ENCODE data around the gene TEKT5.

Gene TEKT5

DNA sequence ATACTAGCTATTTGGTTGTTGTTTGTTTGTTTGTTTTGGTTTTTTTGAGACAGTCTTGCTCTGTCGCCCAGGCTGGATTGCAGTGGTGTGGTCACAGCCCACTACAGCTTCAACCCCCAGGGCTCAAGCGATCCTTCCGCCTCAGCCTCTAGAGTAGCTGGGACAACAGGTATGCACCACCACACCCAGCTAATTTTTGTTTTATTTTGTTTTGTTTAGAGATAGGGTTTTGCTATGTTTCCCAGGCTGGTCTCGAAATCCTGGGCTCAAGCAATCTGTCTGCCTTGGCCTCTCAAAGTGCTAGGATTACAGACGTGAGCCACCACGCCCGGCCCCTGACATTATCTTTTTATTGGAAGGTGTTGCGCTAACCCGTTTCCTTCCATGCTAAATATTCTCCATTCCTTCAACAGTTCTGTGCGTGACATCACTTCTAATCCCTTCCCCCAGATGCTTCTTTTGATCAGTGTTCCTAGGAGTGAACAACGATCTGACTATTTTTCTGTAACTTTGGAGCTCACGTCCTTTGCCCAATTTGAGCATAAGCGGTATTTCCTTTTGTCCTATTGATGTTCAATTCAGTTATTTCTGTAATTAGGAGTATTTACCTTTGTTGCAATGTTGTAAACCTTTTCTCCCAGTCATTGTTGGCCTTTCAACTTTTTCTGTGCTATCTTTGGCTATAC, 84.1 kb downstream of the TEKT5 start:
- no peak for DNase-seq (ENCODE audit: low read depth, low spot score)

DNA sequence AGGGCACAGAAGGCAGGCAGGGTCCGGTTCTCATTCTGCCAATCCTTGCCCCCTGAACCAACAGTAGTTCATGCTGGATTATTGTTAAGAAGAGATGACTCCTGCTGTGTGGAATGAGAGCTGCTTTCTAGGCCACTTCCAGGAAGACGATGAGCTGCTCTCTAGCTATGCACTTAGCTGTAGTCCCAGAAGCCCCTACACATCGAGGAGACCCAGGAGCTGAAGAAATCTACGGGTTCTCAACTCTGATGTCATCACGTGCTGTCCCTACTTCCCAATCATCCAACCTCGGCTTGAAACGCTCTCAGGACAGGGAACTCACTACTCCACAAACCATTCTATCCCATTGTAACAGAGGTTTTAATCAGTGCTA, 85.3 kb downstream of the TEKT5 start:
- DNase-seq (ENCODE audit: low read depth, low spot score), result no peak

- DNase-seq (ENCODE audit: low read depth, low spot score), result no peak
Observed at GRCh38 chr16:10608687-10609401, 85.9 kb downstream of the TEKT5 start.

GRCh38 chr16:10607157-10607556, 87.6 kb downstream of the TEKT5 start:
- DNase-seq (ENCODE audit: low read depth, low spot score), result no peak

GRCh38 chr16:10606607-10607006, 88.1 kb downstream of the TEKT5 start:
- DNase-seq (ENCODE audit: low read depth, low spot score), result no peak

- DNase-seq (ENCODE audit: low read depth, low spot score), result no peak
Observed at GRCh38 chr16:10605636-10606035, 89.1 kb downstream of the TEKT5 start.

DNA sequence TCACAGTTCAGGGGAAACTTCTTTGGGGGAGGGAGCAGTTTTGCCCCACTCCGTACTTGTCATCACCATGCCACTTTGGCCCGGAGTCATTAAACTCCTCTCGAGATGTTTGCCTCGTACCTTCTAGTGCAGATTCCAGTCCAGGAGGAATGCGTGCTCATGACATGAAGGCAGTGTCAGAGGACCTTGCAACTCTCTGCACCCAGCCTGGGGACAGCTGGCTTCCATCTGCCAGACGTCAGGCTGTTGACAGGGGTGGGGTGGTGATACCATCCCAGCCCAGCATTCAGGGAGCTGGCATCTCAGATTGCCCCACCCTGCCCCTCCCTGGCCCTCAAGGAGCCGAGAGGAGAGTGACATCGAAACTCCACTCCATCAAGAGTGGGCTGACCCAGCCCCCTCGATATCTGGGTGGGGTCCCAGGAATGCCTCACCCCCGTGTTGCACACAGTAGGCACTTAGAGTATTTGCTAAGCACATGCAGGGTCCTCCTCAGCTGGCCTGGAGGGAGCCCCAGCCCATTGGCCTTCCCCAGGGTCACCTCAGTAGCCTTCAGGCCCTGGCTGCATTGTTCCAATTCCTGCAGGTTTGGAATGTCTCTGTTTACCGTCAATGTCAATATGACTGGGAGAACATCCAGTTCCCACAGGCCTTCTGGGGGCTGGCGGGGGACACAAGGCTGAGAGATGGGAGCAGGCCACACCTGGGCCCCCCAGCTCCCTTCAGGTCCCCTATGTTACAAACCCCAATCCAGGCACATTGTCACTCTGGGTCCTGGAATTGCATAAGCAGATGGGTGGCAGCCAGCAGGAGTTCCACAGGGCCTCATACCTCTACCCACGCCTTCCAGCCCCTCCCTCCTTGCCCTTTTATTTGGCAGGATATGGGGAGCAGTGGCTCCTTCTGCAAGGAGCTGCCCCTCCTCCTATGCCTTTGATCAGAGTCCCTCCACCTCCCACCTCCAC, 93.0 kb downstream of the TEKT5 start:
- no peak for DNase-seq (ENCODE audit: low read depth, low spot score)

DNA sequence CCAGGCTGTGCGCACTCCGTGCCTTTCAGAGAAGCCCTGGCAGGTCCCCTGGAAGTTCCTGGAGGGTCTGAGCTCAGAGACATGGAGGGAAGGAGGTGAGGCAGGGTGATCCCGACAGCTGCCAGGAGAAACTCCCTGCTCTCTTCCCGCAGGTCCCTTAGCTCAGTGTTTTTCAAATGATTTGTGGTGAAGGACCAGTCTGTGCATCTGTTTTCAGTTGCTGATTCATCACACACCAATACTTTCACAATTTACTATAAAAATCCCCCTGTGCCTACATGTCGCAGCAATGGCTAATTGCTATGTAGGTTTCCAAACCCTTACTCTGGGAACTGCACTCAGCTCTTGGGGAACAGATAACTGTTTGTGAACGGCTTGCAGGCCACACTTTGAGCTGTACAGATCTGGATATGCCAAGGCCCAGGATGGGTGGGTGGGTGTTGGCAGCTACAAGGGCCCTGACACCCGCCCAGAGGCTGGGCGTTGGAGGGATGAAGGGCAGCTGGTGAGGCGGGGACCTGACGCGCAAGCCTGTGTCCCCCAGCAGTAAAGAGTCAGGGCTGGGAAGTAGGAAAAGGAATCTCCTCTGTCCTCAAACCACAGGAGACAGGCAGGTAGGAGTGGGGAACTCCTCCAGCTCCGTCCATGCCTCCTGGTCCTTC, 93.8 kb downstream of the TEKT5 start:
- no peak for DNase-seq (ENCODE audit: low read depth, low spot score)

DNA sequence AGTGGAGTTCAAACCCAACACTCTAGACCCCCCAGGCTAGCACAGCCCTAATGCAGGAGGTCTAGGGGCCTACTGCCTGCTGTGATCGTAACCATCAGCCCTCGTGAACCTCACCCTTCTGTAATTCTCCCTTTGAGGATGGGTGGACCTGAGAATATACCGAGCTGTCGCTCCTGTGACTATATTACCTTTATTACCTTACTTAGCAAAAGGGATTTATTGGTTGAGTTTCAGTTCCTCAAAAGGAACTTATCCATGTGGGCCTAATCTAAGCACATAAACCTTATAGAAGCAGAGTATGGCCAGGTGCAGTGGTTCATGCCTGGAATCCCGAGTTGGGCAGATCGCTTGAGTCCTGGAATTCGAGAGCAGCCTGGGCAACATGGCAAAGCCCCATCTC, 95.1 kb downstream of the TEKT5 start:
- DNase-seq (ENCODE audit: low read depth, low spot score), result no peak

DNA sequence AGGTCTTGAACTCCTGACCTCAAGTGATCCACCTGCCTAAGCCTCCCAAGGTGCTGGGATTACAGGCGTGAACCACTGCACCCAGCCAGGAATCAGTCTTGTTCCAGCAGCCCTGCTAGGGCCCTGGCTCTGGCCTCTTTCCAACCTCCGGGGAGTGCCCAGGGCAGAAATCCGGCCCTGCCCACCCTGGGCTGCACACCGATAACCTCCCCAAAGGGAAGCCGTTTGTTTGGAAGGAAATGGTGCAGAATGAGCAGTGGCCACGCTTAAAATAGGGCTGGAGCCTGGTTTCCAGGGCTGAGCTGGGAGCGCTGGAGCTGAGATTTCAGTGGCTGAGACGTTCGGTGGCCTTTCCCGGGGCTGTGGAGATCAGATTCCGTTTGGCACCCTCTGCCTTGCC, 96.6 kb downstream of the TEKT5 start:
- DNase-seq (ENCODE audit: low read depth, low spot score), result no peak

- no peak for DNase-seq (ENCODE audit: low read depth, low spot score)
Observed at GRCh38 chr16:10597187-10597601, 97.5 kb downstream of the TEKT5 start.

DNA sequence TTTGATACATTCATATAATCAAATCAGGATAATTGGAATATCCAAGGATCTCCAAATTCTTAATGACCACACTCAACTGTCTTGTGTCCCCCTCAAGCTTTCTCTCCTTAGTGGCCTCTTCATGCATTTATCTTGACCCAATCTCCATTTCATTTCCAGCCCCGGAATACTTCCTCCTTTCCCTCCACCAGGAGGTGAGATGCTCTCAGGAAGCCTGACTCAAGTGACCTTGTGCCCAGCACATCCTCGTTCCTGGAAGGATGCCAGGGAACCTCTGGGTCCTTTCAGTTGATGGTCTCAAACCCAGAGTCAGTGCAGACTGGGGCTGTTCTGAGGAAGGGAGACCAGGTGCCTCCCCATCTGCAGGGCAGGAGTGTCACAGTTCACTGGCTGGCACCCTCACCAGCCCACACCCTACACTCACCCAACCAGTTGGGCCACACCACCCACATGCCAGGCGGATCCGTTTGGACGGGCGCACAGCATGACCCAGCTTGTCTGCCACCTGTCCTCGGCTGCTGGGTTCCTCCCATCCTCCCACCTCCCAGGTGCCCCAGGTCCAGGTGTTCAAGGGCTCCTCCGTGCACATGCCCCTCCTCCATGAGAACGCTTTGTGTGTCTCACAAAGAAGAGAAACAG, 100.3 kb downstream of the TEKT5 start:
- DNase-seq (ENCODE audit: low read depth, low spot score), result no peak

GRCh38 chr16:10592611-10593010, 102.1 kb downstream of the TEKT5 start:
- no peak for DNase-seq (ENCODE audit: low read depth, low spot score)

- DNase-seq (ENCODE audit: low read depth, low spot score), result no peak
Observed at GRCh38 chr16:10590342-10590741, 104.4 kb downstream of the TEKT5 start.

DNA sequence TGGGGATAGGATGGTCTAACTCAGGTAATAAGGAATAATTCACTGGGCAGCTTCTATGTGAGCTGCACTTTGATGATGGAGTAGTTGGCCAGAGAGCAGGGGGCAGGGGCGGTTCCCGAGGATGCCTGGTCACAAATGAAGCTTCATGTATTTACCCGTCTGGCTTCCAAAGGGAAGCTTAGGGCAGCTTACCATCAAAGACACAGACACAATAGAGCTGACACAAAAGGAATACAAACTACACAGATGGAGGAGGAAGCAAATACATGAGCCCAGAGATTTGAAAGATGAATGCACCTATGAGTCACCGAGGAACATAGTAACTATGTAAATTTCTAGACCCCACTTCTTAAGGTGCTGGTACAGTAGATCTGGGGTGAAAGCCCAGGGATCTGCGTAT, 105.6 kb downstream of the TEKT5 start:
- no peak for DNase-seq (ENCODE audit: low read depth, low spot score)

DNA sequence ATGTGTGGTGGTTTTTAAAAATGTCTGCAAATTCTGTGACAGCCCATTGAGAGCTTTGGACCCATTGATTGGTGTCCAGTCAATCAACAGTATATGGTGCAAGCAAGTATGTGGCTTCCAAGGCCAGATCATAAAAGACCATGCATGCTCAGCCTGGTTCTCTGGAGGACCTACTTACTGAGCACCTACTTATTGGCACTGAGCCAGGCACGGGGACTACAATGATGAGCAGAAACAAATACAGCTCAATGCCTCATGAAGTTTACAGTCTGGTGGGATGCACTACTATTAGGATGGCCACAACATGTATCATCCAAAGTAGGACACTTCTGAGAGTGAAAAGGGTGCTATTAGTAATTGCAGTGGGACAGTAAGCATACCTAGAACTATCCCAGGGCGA, 107.1 kb downstream of the TEKT5 start:
- DNase-seq (ENCODE audit: low read depth, low spot score), result no peak

DNA sequence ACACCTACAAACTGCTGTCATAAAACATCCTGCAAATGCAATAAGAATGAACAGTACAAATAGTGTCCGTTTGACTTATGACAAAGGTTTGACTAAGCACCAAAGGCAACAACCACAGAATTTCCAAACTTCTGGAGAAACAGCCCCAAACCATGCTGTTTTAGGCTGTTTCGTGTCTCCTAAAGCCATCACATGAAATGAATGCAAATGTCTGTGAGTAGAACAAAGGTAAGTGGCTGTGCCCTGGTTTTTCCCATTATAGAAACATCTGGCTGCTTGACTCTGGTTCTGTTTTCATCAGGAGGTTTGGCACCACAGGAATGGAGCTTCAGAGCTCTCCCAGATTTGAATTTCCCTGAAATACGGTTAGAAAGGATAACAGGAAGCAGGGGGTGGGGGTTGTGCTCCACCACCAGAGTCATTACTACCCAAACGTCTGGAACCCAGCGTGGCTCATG, 109.7 kb downstream of the TEKT5 start:
- DNase-seq (ENCODE audit: low read depth, low spot score), result no peak

GRCh38 chr16:10583269-10583668, 111.5 kb downstream of the TEKT5 start:
- no peak for DNase-seq (ENCODE audit: low read depth, low spot score)

DNA sequence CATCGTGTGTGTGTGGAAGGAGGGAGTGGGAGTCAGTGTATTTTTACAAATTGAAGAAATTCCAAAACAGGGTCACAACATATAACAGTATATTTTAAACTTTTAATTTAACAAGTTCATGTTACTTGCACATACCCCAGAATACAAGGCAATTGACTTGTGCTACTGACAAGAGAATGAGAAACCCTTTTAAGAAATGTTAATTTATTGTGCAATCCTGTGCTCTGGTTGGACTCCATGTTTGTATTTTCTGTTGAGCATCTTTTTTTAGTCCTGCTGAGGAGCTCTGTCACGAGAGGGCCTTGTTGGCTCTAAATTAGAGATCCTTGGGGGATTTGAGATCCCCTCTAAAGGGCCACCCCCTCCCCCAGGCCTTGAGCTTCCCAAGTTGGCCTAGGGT, 113.2 kb downstream of the TEKT5 start:
- DNase-seq (ENCODE audit: low read depth, low spot score), result no peak

- DNase-seq (ENCODE audit: low read depth, low spot score), result no peak
Observed at GRCh38 chr16:10580883-10581247, 113.9 kb downstream of the TEKT5 start.

Data from activated CD4-positive, CD25-positive, alpha-beta regulatory T cell treated with anti-CD3 and anti-CD28 coated beads, Interleukin-2, amount 50 U/mL, for 16 hours (primary cell).